HL-60/S4 (cell line): Measurements from ENCODE around the gene PARP14.

ENCODE experiments used
- in situ Hi-C: fragments of 300-500 bp; cut with MboI; formaldehyde crosslinking; loops from 2 replicates; pipeline ENCODE4 v1.14.3; 2022; ENCODE audit warnings: low sequenced_read_pairs

The PARP14 gene

GRCh38 chr3:122760453-122761271, 80.0 kb downstream of the PARP14 start:
- in situ Hi-C loops = no loop called here

- in situ Hi-C loops = no loop called here
Measured at GRCh38 chr3:122766430-122766829, 85.8 kb downstream of the PARP14 start.

GRCh38 chr3:122767540-122768372, 87.1 kb downstream of the PARP14 start:
- in situ Hi-C loops = no loop called here

GRCh38 chr3:122770521-122771202, 90.0 kb downstream of the PARP14 start:
- in situ Hi-C loops = no loop called here

- in situ Hi-C loops = no loop called here
Measured at GRCh38 chr3:122772827-122773226, 92.2 kb downstream of the PARP14 start.

GRCh38 chr3:122773944-122774509, 93.4 kb downstream of the PARP14 start:
- in situ Hi-C loops = no loop called here

- in situ Hi-C loops = no loop called here
Measured at GRCh38 chr3:122774564-122774963, 93.9 kb downstream of the PARP14 start.

- in situ Hi-C loops = no loop called here
Measured at GRCh38 chr3:122776675-122777468, 96.2 kb downstream of the PARP14 start.

- in situ Hi-C loops = no loop called here
Measured at GRCh38 chr3:122777563-122777962, 96.9 kb downstream of the PARP14 start.
